BE2C (cell line): ENCODE results near the gene GRIN2A.

Experiments
- DNase-seq: peaks from one replicate; pipeline ENCODE4 v3.0.0-alpha.2; 2020
- H3K27me3 ChIP-seq: fragments of 250-450 bp; sonication (Bioruptor Pico); 2 replicates; pipeline ENCODE4 v1.5.1; 2020; ENCODE audit warnings: mild to moderate bottlenecking
- H3K36me3 ChIP-seq: fragments of 250-450 bp; sonication (Bioruptor Pico); 2 replicates; pipeline ENCODE4 v1.5.1; 2020; ENCODE audit warnings: mild to moderate bottlenecking
- H3K4me1 ChIP-seq: fragments of 250-450 bp; sonication (Bioruptor Pico); 2 replicates; pipeline ENCODE4 v1.5.1; 2020
- H3K4me3 ChIP-seq: 2 replicates; pipeline ENCODE4 v1.5.1; 2011; ENCODE audit warnings: low read depth, low read length
- H3K9me3 ChIP-seq: fragments of 250-450 bp; sonication (Bioruptor Pico); 2 replicates; pipeline ENCODE4 v1.5.1; 2020
- CTCF ChIP-seq: IDR thresholded peaks from 2 replicates; pipeline ENCODE4 v1.5.1; 2012; ENCODE audit warnings: mild to moderate bottlenecking, low read depth, low read length

Gene GRIN2A

GRCh38 chr16:10123141-10123540 is 59.1 kb downstream of the GRIN2A start:
- H3K4me3 ChIP-seq, result no peak overlapping the region
- no peak for DNase-seq

GRCh38 chr16:10122546-10122945 is 59.7 kb downstream of the GRIN2A start:
- H3K27me3 ChIP-seq, result no peaks in the 10 kb centered on the region
- no peak overlapping the region for H3K4me3 ChIP-seq
- no peak for DNase-seq
- H3K4me1 ChIP-seq, result no peaks in the 10 kb centered on the region
- H3K9me3 ChIP-seq, result no peaks in the 10 kb centered on the region
- TF ChIP-seq CTCF, result 0 out of 2 replicates have a peak, but pooled peaks have one; percentile 12
- no peaks in the 10 kb centered on the region for H3K36me3 ChIP-seq

More at GRCh38 chr16:10123141-10123540, 59.1 kb downstream of the GRIN2A start:
- H3K27me3 ChIP-seq, result no peaks in the 10 kb centered on the region
- no peaks in the 10 kb centered on the region for H3K4me1 ChIP-seq
- H3K9me3 ChIP-seq, result no peaks in the 10 kb centered on the region
- no peak for TF ChIP-seq CTCF
- H3K36me3 ChIP-seq, result no peaks in the 10 kb centered on the region

DNA sequence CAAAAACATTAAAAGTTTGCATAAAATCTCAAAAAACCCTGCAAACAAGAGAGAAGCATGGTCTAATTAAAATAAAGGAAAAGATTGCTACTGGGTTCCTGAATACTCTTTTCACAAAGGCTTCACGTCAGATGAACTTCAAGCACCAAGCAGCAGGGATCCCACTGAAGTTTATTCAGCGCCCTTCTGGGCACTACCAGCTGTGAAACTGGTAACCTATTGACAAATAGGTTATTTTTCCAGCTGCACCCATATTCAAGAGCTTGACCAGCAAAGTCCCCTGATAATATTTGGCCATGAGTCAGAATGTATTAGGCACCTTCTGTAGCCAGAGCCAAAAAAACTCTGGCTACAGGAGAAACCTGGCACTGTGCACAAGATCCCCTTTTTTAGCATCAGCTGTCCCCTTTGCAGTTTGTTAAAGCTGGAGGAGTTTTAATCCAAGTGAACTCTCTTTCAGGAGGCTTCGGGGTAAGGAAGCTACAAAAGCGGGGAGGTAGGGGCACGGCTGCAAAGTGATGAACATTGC is 60.3 kb downstream of the GRIN2A start:
- Histone ChIP-seq H3K4me3 (no peak overlapping the region), H3K27me3 (no peaks in the 10 kb centered on the region)
- no peak for TF ChIP-seq CTCF

DNA sequence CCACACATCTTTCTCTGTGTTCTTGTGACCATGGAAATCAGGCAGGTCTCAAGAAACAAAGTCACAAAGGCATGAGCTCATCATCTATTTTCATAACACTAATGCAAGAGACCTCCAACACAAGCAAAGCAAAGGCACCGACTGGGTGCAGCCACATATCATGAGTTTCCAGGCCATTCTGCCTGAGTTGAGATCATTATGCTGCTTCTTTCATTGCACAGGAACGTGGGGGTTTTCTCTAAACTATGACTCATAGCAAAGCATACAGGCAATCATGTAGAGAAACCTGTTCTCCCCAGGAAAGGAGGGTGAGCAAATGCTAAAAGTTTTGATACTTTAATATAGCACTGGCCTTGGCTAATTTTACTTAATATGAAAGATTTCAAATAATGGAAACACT is 60.7 kb downstream of the GRIN2A start:
- Histone ChIP-seq H3K27me3 (no peaks in the 10 kb centered on the region), H3K36me3 (no peaks in the 10 kb centered on the region), H3K4me3 (no peak overlapping the region), H3K9me3 (no peaks in the 10 kb centered on the region), H3K4me1 (no peaks in the 10 kb centered on the region)
- DNase-seq, result no peak
- no peak for TF ChIP-seq CTCF

More for the DNA sequence above, 60.3 kb downstream of the GRIN2A start:
- no peaks in the 10 kb centered on the region for H3K36me3 ChIP-seq
- no peak for DNase-seq
- no peaks in the 10 kb centered on the region for H3K9me3 ChIP-seq
- no peaks in the 10 kb centered on the region for H3K4me1 ChIP-seq

GRCh38 chr16:10120953-10121352 is 61.3 kb downstream of the GRIN2A start:
- no peak for DNase-seq
- H3K36me3 ChIP-seq, result no peaks in the 10 kb centered on the region
- TF ChIP-seq CTCF, result no peak
- H3K4me1 ChIP-seq, result no peaks in the 10 kb centered on the region
- no peaks in the 10 kb centered on the region for H3K9me3 ChIP-seq
- no peaks in the 10 kb centered on the region for H3K27me3 ChIP-seq
- H3K4me3 ChIP-seq, result no peak overlapping the region

DNA sequence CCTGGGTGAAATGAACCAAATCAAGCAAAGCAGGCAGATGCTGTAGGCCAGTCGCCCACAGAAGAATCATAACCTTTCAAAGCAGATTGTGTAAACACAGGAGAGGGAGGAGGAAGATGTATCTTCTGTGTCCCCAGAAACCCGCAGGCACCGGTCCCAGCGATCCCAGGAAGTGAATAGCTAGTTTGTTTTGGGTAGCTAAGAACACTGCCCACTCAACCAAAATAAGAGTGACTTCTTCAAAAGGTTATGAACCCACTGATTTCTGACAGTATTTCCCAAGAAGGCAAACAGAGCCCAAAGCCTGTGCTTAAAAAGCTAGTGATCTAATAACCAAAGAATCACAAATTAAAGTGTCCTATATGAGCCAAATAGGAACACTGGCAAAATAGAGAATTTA is 67.8 kb downstream of the GRIN2A start:
- TF ChIP-seq CTCF, result no peak
- Histone ChIP-seq H3K9me3 (no peaks in the 10 kb centered on the region), H3K4me1 (no peaks in the 10 kb centered on the region), H3K27me3 (no peaks in the 10 kb centered on the region), H3K36me3 (no peaks in the 10 kb centered on the region), H3K4me3 (no peak overlapping the region)
- no peak for DNase-seq
